Measurements from ENCODE around the gene TM4SF18.

- peak; percentile 89 for TF ChIP-seq PRDM10 (tag by site-specific recombination; IDR thresholded peaks at IDR 0.05)
- TF ChIP-seq REST (tag by site-specific recombination; IDR thresholded peaks at IDR 0.05) = no peak
- TF ChIP-seq BCL6B (tag by site-specific recombination; IDR thresholded peaks at IDR 0.05) = no peak
- TF ChIP-seq RBAK (tag by site-specific recombination; IDR thresholded peaks at IDR 0.05) = no peak
- no peak for TF ChIP-seq ZBTB44 (tag by site-specific recombination; IDR thresholded peaks at IDR 0.05)
- no peak for TF ChIP-seq ZNF521 (tag by site-specific recombination; IDR thresholded peaks at IDR 0.05)
- no peak for TF ChIP-seq ZNF26 (tag by site-specific recombination; IDR thresholded peaks at IDR 0.05)
- TF ChIP-seq CTCF (tag by site-specific recombination; IDR thresholded peaks at IDR 0.05) = no peak
- TF ChIP-seq ZNF10 (tag by site-specific recombination; IDR thresholded peaks at IDR 0.05) = no peak
- no peak for TF ChIP-seq KLF10 (tag by site-specific recombination; IDR thresholded peaks at IDR 0.05)
- TF ChIP-seq ZNF768 (tag by site-specific recombination; IDR thresholded peaks at IDR 0.05) = no peak
- TF ChIP-seq SP7 (tag by site-specific recombination; IDR thresholded peaks at IDR 0.05) = 0 out of 2 replicates have a peak, but pooled peaks have one; percentile 35
- no peak for TF ChIP-seq ZNF704 (tag by site-specific recombination; IDR thresholded peaks at IDR 0.05)
These were observed 33.3 kb downstream of the TM4SF18 start for GRCh38 chr3:149299938-149300801.

All from HEK293 (cell line).